ENCODE results near the gene HNRNPM.

Gene HNRNPM

DNA sequence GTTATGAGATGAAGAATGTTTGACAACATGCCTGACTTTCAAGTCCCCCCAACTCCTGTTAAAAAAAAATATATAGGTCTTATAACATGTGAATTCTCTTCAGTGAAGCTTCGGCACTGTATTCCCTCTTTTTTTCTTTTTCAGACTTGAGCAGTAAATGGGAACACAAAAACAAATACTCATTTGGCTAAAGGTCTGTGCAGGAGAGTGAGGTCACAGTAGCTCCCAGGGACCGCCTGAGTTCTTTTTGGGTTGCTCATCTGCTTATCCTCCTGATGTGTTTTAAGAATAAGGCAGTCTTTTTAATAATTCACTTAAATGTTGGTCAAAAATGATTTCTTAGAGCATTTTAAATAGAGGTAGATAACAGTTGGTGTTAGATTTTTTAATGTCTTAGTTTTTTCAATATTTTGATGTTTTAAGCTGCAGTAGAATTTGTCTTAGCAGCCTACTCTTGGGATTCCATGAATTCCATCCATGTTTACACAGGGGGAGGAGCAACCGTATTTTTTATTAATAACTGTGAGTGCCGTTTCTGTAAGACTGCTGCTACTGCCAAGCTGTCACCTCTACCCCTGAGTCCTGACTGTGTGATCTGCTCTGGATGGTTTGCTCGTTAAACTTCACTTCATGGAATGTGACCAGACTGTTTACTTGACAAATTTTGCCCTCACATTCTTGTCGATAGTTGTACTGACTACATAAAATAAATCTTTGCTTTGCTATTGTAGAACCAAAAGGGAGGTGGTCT, 14.9 kb downstream of the HNRNPM start:
- no peak for DNase-seq (ENCODE audit: low spot score)

DNA sequence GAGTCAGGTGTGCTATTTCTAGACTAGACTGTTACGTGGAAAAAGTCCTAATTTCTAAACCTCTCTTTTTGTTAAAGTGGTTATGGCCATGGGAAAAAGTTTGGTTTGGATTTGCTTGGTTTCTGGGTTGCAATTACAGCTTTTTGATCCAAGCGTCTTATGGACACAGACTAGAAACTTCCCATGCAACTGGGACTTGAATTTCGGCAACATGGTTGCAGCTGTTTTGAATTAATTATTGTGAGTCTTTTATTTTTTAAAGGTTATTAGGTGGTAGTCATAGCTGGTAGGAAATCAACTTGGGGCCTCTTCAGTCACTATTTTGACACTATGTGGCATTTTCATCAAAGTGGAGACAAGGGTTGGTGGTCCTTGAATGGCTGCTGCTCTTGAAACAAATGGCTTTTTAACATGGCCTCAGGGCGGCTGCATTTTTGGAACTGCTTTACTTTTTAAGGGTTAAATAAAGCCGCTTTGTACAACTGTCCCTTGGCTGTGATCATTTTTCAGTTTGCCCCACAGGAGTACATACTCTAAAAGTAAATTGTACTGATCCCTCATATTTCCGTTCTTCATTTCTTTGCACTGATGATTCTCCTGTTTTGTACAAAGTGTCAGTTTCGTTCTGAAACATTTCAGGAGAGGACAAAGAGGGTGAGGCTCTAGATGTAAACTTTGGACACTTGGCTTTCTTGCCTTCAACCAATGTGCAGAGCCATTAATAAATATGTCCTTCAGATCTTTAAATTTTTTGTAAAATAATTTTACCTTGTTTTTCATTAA, 15.9 kb downstream of the HNRNPM start:
- no peak for DNase-seq (ENCODE audit: low spot score)

GRCh38 chr19:8461376-8461775, 16.6 kb downstream of the HNRNPM start:
- DNase-seq (ENCODE audit: low spot score): no peak

GRCh38 chr19:8461891-8462290, 17.1 kb downstream of the HNRNPM start:
- no peak for DNase-seq (ENCODE audit: low spot score)

DNA sequence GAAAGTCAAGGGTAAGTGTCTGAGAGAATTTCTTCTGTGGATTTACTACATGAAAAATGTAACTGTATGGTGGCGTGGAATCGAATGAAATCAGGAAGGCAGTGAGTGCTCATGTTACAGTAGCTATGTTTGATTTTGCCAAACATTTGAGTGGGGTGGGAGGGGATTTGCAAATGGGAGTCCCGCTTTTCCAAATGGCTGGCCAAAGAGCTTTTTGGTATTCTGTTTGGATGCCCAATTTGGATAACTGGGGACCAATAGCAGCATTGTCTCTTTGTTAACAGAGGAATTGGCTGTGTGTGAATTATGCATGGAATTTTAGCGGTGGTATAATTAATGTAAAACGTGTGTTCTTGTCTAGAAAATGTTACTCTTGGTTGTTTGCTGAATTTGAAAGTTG, 17.8 kb downstream of the HNRNPM start:
- DNase-seq (ENCODE audit: low spot score): no peak

DNA sequence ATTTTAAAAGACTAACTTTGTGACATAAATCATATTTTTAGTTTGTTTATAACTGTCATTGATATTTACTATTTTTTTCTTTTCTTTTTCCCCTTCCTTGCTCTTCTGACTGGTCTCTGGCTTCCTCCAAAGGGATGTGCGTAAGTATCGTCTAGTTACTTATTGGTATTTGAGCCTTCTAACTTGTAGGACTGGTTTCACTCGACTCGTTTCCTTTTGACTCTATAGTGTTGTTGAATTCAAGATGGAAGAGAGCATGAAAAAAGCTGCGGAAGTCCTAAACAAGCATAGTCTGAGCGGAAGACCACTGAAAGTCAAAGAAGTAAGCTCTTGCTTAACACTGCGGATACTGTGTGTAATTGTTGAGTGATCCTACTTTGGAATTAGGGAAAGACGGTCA, 18.6 kb downstream of the HNRNPM start:
- no peak for DNase-seq (ENCODE audit: low spot score)

DNA sequence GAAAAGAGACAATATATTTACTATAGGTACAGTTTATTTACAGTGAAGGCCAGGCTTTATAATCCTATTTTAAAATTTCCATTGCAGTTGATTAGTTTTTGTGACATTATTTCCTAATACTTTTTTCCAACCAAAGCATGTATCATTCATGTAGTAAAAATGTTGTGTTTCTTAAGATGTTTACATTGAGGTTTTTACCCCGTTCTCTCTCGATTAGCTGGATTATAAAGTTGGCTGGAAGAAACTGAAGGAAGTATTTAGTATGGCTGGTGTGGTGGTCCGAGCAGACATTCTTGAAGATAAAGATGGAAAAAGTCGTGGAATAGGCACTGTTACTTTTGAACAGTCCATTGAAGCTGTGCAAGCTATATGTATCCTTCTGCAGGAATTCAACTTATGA, 21.2 kb downstream of the HNRNPM start:
- no peak for DNase-seq (ENCODE audit: low spot score)

GRCh38 chr19:8468124-8468523, 23.3 kb downstream of the HNRNPM start:
- DNase-seq (ENCODE audit: low spot score): no peak

DNA sequence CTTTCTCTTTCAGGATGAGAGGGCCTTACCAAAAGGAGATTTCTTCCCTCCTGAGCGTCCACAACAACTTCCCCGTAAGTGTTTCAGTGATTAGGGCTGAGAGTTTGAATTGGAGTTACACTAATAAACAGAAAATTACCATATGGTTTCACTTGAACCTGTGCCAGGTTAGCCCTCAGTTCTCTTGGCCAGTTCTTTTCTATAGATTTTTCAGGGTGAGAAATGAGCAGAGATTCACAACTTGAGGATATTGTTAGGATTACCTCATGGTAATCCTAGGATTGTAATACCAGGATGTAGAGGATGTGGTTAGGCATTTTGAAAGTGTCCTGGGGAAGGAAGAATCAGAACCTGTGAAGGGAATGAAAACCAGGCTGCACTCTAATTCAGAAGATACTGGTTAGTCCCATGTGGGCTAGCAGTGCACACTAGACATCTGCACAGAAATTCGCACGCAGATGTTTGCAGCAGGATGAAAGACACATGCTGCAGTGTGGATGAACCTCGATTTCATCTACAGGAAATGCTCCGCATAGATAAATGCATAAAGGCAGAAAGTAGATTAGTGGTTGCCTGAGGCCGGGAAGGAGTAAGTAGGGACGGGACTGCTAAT, 24.1 kb downstream of the HNRNPM start:
- DNase-seq (ENCODE audit: low spot score): no peak

DNA sequence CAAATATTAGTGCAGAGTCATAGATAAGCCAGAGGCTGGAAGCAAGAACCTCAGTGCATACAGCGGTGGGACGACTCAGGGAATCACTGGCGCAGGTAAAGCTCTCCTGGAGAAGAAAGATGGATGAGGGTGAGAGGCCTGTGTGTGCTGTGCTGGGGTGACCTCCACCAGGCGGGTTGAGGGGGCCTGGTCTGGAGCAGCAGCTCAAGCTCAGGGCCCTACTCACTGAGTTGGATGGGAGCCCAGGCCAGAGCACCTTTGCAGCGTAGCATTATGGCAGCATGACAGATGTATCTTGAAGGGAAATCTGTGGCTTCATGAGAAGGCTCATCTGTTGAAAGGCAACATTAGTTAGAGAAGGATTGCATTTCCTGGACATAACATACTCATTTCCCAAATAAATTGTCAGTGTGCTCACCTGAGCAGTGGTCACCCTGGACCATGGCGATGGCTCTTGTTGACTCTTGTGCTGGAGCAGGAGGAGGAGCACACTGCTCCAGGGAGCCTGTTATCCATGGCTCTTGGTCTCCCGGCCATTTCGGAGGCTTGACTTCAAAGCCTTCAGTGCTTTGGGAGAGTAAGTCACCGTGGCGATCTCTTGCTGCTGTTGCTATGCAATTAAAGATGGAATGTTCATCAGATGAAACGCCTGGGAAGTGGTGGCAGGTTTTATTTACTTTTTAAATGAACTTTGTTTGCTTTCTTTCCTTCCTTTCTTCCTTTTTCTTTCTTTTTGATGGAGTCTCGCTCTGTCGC, 25.0 kb downstream of the HNRNPM start:
- DNase-seq (ENCODE audit: low spot score): no peak

- no peak for DNase-seq (ENCODE audit: low spot score)
Observed at GRCh38 chr19:8473648-8474476, 29.1 kb downstream of the HNRNPM start.

DNA sequence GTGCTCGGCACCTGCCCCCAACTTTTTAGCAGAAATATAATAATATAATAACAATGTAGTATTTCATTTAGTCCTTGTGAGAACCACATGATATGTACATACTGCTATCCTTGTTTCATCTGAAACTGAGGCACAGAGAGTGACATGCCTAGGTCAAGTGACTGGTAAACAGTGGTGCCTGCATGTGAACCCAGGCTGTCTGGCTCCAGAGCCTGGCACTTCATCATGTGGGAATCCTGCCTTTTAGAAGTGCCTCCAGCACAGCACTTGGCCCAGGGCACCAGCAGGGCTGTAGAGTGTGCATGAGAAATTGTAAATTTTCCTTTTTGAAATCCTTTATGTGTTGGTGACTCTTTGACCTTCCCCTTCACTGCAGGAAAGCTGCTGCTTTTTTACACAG, 30.2 kb downstream of the HNRNPM start:
- no peak for DNase-seq (ENCODE audit: low spot score)

DNA sequence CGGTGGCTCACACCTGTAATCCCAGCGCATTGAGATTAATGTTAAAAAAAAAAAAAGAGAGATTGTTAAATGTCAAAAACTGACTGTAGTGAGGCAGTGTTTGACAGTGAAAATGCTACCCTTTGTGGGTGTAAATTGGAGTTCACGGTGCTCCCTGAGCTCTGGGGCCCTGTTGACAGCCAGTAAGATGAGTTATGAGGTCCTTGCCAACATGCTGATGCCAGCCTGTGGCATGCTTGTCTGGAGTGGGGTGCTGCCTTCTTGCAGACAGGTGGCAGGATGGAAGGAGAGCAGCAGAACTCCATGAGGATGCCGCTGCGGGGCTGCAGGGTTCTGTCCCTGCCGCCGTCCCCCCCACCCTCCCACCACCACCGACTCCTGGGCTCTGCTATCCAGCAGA, 31.7 kb downstream of the HNRNPM start:
- no peak for DNase-seq (ENCODE audit: low spot score)

GRCh38 chr19:8477889-8478288, 33.1 kb downstream of the HNRNPM start:
- DNase-seq (ENCODE audit: low spot score): no peak

- no peak for DNase-seq (ENCODE audit: low spot score)
Observed at GRCh38 chr19:8478598-8478997, 33.8 kb downstream of the HNRNPM start.

- DNase-seq (ENCODE audit: low spot score): no peak
Observed at GRCh38 chr19:8481201-8481600, 36.4 kb downstream of the HNRNPM start.

DNA sequence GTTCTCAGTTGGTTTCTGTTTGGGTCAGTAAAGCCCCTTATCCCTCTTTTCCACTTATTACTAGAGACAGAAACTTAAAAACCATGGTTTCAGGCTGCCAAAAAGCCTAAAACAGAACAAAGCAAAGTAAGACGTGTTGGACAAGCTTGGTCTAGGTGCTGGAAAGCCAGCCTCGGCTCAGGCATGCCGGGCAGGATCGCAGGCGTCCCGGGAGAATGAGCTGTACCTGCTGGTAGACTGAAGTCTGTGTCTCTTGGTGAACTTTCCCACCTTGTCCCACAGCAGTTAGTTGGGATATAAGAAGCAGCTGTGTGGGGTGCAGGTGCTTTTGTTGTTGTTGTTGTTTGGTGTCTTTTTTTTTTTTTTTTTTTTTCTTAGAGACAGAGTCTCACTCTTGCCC, 36.8 kb downstream of the HNRNPM start:
- no peak for DNase-seq (ENCODE audit: low spot score)

- DNase-seq (ENCODE audit: low spot score): no peak
Observed at GRCh38 chr19:8482696-8483095, 37.9 kb downstream of the HNRNPM start.

DNA sequence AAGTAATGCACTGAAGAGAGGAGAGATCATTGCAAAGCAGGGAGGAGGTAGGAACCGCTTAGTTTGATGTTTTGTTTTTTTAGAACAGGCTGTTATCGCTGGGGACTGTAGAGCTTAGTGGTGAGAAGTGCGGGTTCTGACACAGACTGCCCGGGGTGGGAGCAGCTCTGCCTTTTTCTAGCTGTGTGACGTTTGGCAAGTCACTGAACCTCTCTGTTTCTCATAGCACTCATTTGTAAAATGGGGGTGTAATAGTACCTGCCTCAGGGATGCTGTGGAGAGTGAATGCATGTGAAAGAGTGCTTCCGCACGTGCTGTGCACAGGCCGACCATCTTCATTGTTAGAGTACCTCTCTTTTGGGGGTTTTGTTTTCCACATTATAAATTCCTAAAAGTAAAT, 38.4 kb downstream of the HNRNPM start:
- no peak for DNase-seq (ENCODE audit: low spot score)

DNA sequence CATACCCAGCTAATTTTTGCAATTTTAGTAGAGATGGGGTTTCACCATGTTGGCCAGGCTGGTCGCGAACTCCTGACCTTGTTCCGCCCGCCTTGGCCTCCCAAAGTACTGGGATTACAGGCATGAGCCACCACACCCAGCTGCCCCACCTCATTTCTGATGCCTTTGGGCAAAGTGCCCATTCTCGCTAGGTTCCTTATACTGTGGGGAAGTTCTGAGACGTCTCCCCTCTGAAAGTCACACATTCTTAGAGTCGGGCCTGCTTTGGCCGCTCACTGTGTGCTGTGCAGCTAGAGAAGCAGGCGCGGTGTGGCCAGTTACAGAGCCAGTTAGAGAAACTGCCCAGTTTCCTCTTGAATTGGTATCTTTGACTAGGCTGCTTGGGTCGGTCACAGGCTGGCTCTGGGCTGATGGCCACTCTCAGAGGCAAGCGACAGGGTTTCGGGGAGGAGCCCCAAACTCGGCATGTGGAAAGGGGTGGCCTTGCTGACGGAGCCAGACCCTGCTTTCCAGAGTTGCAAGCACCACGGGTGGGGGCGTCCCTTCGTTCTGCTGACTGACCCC, 39.6 kb downstream of the HNRNPM start:
- no peak for DNase-seq (ENCODE audit: low spot score)
